Activated CD4-positive, alpha-beta T cell treated with anti-CD3 and anti-CD28 coated beads, Interleukin-2, amount 50 U/mL, for 24 hours (primary cell): ENCODE data around the gene CCL3.

Source experiments
- DNase-seq, 2 donors: peaks; one replicate each; pipeline ENCODE4 v3.0.0-alpha.2; 2020; ENCODE audit warnings: low read depth in 1 of 2, low spot score in 1 of 2

The CCL3 gene

DNA sequence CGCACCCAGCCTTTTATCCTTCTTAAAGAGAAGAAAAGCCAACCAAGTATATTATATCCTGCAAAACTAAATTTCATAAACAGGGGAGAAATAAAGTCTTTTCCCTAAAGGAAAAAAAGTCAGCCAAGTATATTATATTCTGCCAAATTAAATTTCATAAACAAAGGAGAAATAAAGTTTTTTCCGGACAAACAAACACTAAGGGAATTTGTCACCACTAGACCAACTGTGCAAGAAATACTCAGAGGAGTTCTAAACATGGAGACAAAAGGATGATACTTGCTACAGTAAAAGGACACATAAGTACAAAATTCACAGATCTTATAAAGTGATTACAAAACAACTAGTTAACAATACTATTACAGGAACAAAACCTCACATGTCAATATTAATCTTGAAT, 40.3 kb downstream of the CCL3 start:
- DNase-seq = no peak

- no peak for DNase-seq
Measured at GRCh38 chr17:36048066-36048465, 41.9 kb downstream of the CCL3 start.
